Measurements from ENCODE around the gene HIPK2. TPM values are rescaled to one million over a fixed set of nuclear protein-coding genes. Genes with fewer than 3 reads are reported as not detected.
"Not testable (repeated sequence)": the region's sequence is repeated elsewhere in the genome, so short reads cannot be mapped to it uniquely, and the experiment has no call there.

HIPK2 gene
- polyA plus RNA-seq, 1 donor, result 12.6 TPM

GRCh38 chr7:139562961-139563565 lies 214.7 kb downstream of the HIPK2 start:
- H3K4me1 ChIP-seq (ENCODE audit: control insufficient read depth, insufficient read depth, low read length), result no peaks in the 10 kb centered on the region
- H3K4me3 ChIP-seq (ENCODE audit: low read length), result no peak overlapping the region
- H3K27me3 ChIP-seq (ENCODE audit: control insufficient read depth, insufficient read depth, low read length), result peaks cover 3% of the 10 kb centered on the region
- H3K9me3 ChIP-seq (ENCODE audit: control insufficient read depth, low read depth, low read length), result peaks cover 3% of the 10 kb centered on the region
- no CpG with 5 or more reads among the region's 13 CpGs for WGBS (ENCODE audit: insufficient coverage, low lambda C conversion rate)
- no peak overlapping the region for H3K27ac ChIP-seq (ENCODE audit: low read length)
- DNase-seq, result no peak
- peaks cover 9% of the 10 kb centered on the region for H3K36me3 ChIP-seq (ENCODE audit: control insufficient read depth, insufficient read depth, low read length)

GRCh38 chr7:139562491-139562890 lies 215.3 kb downstream of the HIPK2 start:
- Histone ChIP-seq H3K27ac (ENCODE audit: low read length) (no peak overlapping the region), H3K36me3 (ENCODE audit: control insufficient read depth, insufficient read depth, low read length) (peaks cover 6% of the 10 kb centered on the region), H3K9me3 (ENCODE audit: control insufficient read depth, low read depth, low read length) (peaks cover 3% of the 10 kb centered on the region), H3K27me3 (ENCODE audit: control insufficient read depth, insufficient read depth, low read length) (peaks cover 3% of the 10 kb centered on the region), H3K4me1 (ENCODE audit: control insufficient read depth, insufficient read depth, low read length) (no peaks in the 10 kb centered on the region), H3K4me3 (ENCODE audit: low read length) (no peak overlapping the region)
- WGBS (ENCODE audit: insufficient coverage, low lambda C conversion rate), result 90% methylated on average over 2 of the region's 12 CpGs
- no peak for DNase-seq

- 100% methylated on average over 1 of the region's 11 CpGs for WGBS (ENCODE audit: insufficient coverage, low lambda C conversion rate)
- no peaks in the 10 kb centered on the region for H3K4me1 ChIP-seq (ENCODE audit: control insufficient read depth, insufficient read depth, low read length)
- no peak overlapping the region for H3K27ac ChIP-seq (ENCODE audit: low read length)
- no peak for DNase-seq
- H3K27me3 ChIP-seq (ENCODE audit: control insufficient read depth, insufficient read depth, low read length), result peaks cover 3% of the 10 kb centered on the region
- peaks cover 3% of the 10 kb centered on the region for H3K9me3 ChIP-seq (ENCODE audit: control insufficient read depth, low read depth, low read length)
- no peak overlapping the region for H3K4me3 ChIP-seq (ENCODE audit: low read length)
- H3K36me3 ChIP-seq (ENCODE audit: control insufficient read depth, insufficient read depth, low read length), result no peaks in the 10 kb centered on the region
These were observed 217.1 kb downstream of the HIPK2 start for GRCh38 chr7:139560678-139561077.

GRCh38 chr7:139560199-139560598 lies 217.6 kb downstream of the HIPK2 start:
- Histone ChIP-seq H3K4me3 (ENCODE audit: low read length) (no peak overlapping the region), H3K9me3 (ENCODE audit: control insufficient read depth, low read depth, low read length) (peaks cover 3% of the 10 kb centered on the region), H3K4me1 (ENCODE audit: control insufficient read depth, insufficient read depth, low read length) (no peaks in the 10 kb centered on the region), H3K27ac (ENCODE audit: low read length) (no peak overlapping the region), H3K36me3 (ENCODE audit: control insufficient read depth, insufficient read depth, low read length) (no peaks in the 10 kb centered on the region), H3K27me3 (ENCODE audit: control insufficient read depth, insufficient read depth, low read length) (peaks cover 3% of the 10 kb centered on the region)
- DNase-seq, result no peak
- WGBS (ENCODE audit: insufficient coverage, low lambda C conversion rate), result 100% methylated on average over 1 of the region's 2 CpGs

- Histone ChIP-seq H3K27me3 (ENCODE audit: control insufficient read depth, insufficient read depth, low read length) (peaks cover 3% of the 10 kb centered on the region), H3K4me1 (ENCODE audit: control insufficient read depth, insufficient read depth, low read length) (no peaks in the 10 kb centered on the region), H3K36me3 (ENCODE audit: control insufficient read depth, insufficient read depth, low read length) (no peaks in the 10 kb centered on the region), H3K4me3 (ENCODE audit: low read length) (no peak overlapping the region), H3K9me3 (ENCODE audit: control insufficient read depth, low read depth, low read length) (peaks cover 3% of the 10 kb centered on the region), H3K27ac (ENCODE audit: low read length) (no peak overlapping the region)
- WGBS (ENCODE audit: insufficient coverage, low lambda C conversion rate), result no CpG with 5 or more reads among the region's 18 CpGs
- no peak for DNase-seq
These were observed 218.3 kb downstream of the HIPK2 start for GRCh38 chr7:139559364-139560105.

- no peak overlapping the region for H3K4me3 ChIP-seq (ENCODE audit: low read length)
- DNase-seq, result peak in 1 of 2 donors; percentile 58
- H3K27ac ChIP-seq (ENCODE audit: low read length), result no peak overlapping the region
- H3K36me3 ChIP-seq (ENCODE audit: control insufficient read depth, insufficient read depth, low read length), result no peaks in the 10 kb centered on the region
- H3K27me3 ChIP-seq (ENCODE audit: control insufficient read depth, insufficient read depth, low read length), result peaks cover 3% of the 10 kb centered on the region
- no CpG with 5 or more reads among the region's 8 CpGs for WGBS (ENCODE audit: insufficient coverage, low lambda C conversion rate)
- H3K4me1 ChIP-seq (ENCODE audit: control insufficient read depth, insufficient read depth, low read length), result no peaks in the 10 kb centered on the region
- peaks cover 3% of the 10 kb centered on the region for H3K9me3 ChIP-seq (ENCODE audit: control insufficient read depth, low read depth, low read length)
These were observed 219.8 kb downstream of the HIPK2 start for GRCh38 chr7:139557857-139558581.

- not testable (repeated sequence) for H3K27me3 ChIP-seq (ENCODE audit: control insufficient read depth, insufficient read depth, low read length); H3K9me3 ChIP-seq (ENCODE audit: control insufficient read depth, low read depth, low read length); H3K27ac ChIP-seq (ENCODE audit: low read length); DNase-seq; H3K4me3 ChIP-seq (ENCODE audit: low read length); H3K36me3 ChIP-seq (ENCODE audit: control insufficient read depth, insufficient read depth, low read length); H3K4me1 ChIP-seq (ENCODE audit: control insufficient read depth, insufficient read depth, low read length)
- no CpG with 5 or more reads among the region's 8 CpGs for WGBS (ENCODE audit: insufficient coverage, low lambda C conversion rate)
These were observed 223.7 kb downstream of the HIPK2 start for GRCh38 chr7:139553991-139554700.

GRCh38 chr7:139548302-139549028 lies 229.3 kb downstream of the HIPK2 start:
- H3K27me3 ChIP-seq (ENCODE audit: control insufficient read depth, insufficient read depth, low read length), result no peaks in the 10 kb centered on the region
- no peak overlapping the region for H3K27ac ChIP-seq (ENCODE audit: low read length)
- no CpG with 5 or more reads among the region's 5 CpGs for WGBS (ENCODE audit: insufficient coverage, low lambda C conversion rate)
- H3K36me3 ChIP-seq (ENCODE audit: control insufficient read depth, insufficient read depth, low read length), result no peaks in the 10 kb centered on the region
- no peaks in the 10 kb centered on the region for H3K4me1 ChIP-seq (ENCODE audit: control insufficient read depth, insufficient read depth, low read length)
- peaks cover 3% of the 10 kb centered on the region for H3K9me3 ChIP-seq (ENCODE audit: control insufficient read depth, low read depth, low read length)
- H3K4me3 ChIP-seq (ENCODE audit: low read length), result no peak overlapping the region
- DNase-seq, result no peak

GRCh38 chr7:139544645-139545044 lies 233.2 kb downstream of the HIPK2 start:
- Histone ChIP-seq H3K4me1 (ENCODE audit: control insufficient read depth, insufficient read depth, low read length) (no peaks in the 10 kb centered on the region), H3K9me3 (ENCODE audit: control insufficient read depth, low read depth, low read length) (peaks cover 3% of the 10 kb centered on the region), H3K27me3 (ENCODE audit: control insufficient read depth, insufficient read depth, low read length) (peaks cover 3% of the 10 kb centered on the region), H3K36me3 (ENCODE audit: control insufficient read depth, insufficient read depth, low read length) (no peaks in the 10 kb centered on the region), H3K27ac (ENCODE audit: low read length) (no peak overlapping the region), H3K4me3 (ENCODE audit: low read length) (no peak overlapping the region)
- WGBS (ENCODE audit: insufficient coverage, low lambda C conversion rate), result no CpG with 5 or more reads among the region's 11 CpGs
- DNase-seq, result no peak

Measured in large intestine (tissue), 3 donors.